ENCODE measurements around the gene NELL1.
"Not testable (repeated sequence)": the region's sequence is repeated elsewhere in the genome, so short reads cannot be mapped to it uniquely, and the experiment has no call there.

NELL1 gene

GRCh38 chr11:21137803-21138202, 468.4 kb downstream of the NELL1 start:
- DNase-seq (ENCODE audit: low read depth): no peak
- H3K4me3 ChIP-seq (ENCODE audit: low read depth, low read length): no peak overlapping the region
- no peak for TF ChIP-seq CTCF (IDR thresholded peaks at IDR 0.05; ENCODE audit: insufficient read depth, low read depth, low read length, missing control alignments)

GRCh38 chr11:21141557-21141956, 472.2 kb downstream of the NELL1 start:
- DNase-seq (ENCODE audit: low read depth); H3K4me3 ChIP-seq (ENCODE audit: low read depth, low read length): not testable (repeated sequence)

- DNase-seq (ENCODE audit: low read depth): no peak
- no peak for TF ChIP-seq CTCF (IDR thresholded peaks at IDR 0.05; ENCODE audit: insufficient read depth, low read depth, low read length, missing control alignments)
- H3K4me3 ChIP-seq (ENCODE audit: low read depth, low read length): no peak overlapping the region
Measured at GRCh38 chr11:21142007-21142406, 472.6 kb downstream of the NELL1 start.

GRCh38 chr11:21144531-21144930, 475.1 kb downstream of the NELL1 start:
- DNase-seq (ENCODE audit: low read depth): no peak
- TF ChIP-seq CTCF (IDR thresholded peaks at IDR 0.05; ENCODE audit: insufficient read depth, low read depth, low read length, missing control alignments): no peak
- H3K4me3 ChIP-seq (ENCODE audit: low read depth, low read length): no peak overlapping the region

GRCh38 chr11:21148376-21148775, 479.0 kb downstream of the NELL1 start:
- no peak for TF ChIP-seq CTCF (IDR thresholded peaks at IDR 0.05; ENCODE audit: insufficient read depth, low read depth, low read length, missing control alignments)
- DNase-seq (ENCODE audit: low read depth): no peak

GRCh38 chr11:21160140-21160539, 490.8 kb downstream of the NELL1 start:
- no peak for DNase-seq (ENCODE audit: low read depth)
- no peak overlapping the region for H3K4me3 ChIP-seq (ENCODE audit: low read depth, low read length)
- no peak for TF ChIP-seq CTCF (IDR thresholded peaks at IDR 0.05; ENCODE audit: insufficient read depth, low read depth, low read length, missing control alignments)

More at GRCh38 chr11:21148376-21148775, 479.0 kb downstream of the NELL1 start:
- no peak overlapping the region for H3K4me3 ChIP-seq (ENCODE audit: low read depth, low read length)

GRCh38 chr11:21169639-21170038, 500.3 kb downstream of the NELL1 start:
- no peak overlapping the region for H3K4me3 ChIP-seq (ENCODE audit: low read depth, low read length)
- DNase-seq (ENCODE audit: low read depth): no peak
- no peak for TF ChIP-seq CTCF (IDR thresholded peaks at IDR 0.05; ENCODE audit: insufficient read depth, low read depth, low read length, missing control alignments)

Data from GM12865 (cell line).